NCI-H1930 (cell line): Measurements from ENCODE around the gene DFFA.
"Not testable (repeated sequence)": the region's sequence is repeated elsewhere in the genome, so short reads cannot be mapped to it uniquely, and the experiment has no call there.

Experiments used
- DNase-seq, 2 experiments: peaks; one replicate each; lab custom pipeline; 2025; lab: John Stamatoyannopoulos, UW

DFFA gene

GRCh38 chr1:10506046-10506676, 33.8 kb upstream of the DFFA start:
- DNase-seq, result not testable (repeated sequence)

DNA sequence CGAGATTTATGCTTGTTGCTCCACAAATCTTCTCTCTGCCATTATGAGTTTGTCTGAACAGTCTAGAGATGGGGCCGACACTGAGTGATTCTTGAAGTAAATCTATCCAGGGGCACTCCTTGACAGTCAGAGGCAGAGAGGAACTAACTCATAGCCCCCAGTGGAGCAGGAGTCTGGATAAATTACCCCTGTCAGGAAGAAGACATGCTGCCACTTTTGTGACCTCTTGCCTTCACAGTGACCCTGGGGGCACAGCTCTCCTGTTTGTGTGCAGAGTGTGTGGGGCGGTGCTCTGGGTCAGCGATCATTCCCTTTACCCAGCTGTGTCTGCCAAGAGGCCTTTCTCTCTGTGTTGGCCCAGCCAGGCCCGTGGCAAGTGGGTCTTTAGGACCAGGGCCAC, 31.9 kb upstream of the DFFA start:
- DNase-seq, result no peak

GRCh38 chr1:10502206-10502605, 29.9 kb upstream of the DFFA start:
- DNase-seq, result no peak

GRCh38 chr1:10498231-10498630, 25.9 kb upstream of the DFFA start:
- DNase-seq, result no peak

DNA sequence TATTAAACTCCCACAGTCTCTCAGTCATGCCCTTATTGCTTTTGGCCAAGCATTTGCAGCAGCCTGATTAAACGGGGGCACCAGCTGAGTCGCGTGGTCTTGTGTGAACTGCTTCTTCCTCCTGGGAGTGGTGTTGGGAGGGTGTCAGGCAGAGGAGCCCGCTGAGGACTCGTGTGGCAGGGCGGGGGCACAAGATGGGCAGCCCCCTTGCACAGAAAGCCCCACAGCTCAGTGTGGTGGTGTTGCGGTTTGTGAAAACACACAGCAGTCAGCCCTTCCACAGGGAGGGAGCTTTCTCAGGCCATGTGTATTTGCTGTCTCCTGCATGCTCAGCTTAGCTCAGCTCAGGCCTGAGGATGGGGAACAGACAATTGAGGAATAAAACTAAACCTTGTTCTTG, 24.8 kb upstream of the DFFA start:
- no peak for DNase-seq

GRCh38 chr1:10495952-10496351, 23.6 kb upstream of the DFFA start:
- DNase-seq, result no peak

GRCh38 chr1:10495475-10495817, 23.1 kb upstream of the DFFA start:
- DNase-seq, result no peak

DNA sequence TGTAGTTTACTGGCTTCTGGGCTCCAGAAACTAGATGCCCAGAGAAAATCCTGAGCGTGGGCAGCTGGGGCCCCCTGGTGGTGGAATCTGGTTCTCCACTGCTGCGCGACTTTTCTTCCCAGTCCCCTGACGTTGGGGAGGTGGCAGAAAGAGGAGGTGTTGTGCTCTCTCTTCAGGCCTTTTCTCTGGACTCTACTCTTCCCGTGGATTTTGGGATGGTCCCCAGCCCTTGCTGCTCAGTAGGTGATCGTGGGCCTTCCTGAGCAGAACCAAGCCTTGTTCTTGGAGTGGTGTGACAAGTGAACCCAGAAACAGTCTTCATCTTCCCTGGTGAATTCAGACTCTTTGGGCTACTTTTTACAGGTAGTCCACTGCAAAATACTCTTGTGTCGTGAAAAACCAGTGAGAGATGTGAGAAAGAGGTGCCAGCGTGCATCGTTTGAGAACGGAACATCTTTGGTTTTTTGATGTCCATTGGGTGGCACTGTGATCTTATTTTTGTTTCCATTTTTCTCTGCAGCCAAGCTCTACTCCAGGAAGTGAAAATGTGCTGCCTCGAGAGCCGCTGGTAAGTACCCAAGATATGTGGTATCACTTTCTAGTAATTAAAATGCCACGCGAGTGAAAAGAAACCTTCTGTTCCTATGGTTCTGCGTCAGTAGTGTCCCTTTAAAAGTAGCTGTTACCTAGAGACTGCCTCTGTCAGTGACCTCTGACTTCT, 22.6 kb upstream of the DFFA start:
- peak; percentile 10 to 48 for DNase-seq

DNA sequence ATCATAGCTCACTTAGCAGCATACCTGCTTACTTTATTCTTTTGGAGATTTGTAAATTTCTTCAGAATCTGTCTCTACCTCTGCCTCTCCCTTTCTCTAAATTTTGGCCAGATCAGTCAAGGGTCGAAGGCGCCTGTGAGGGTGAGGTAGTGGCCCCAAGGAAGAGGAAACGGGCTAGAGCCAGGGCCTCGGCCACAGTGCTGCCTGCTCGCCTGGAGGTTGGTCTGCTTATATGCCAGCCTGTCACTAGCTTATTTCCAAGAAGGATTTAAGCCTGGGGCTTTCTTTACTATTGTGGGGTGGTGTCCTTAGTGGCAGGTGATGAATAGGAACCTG, 22.1 kb upstream of the DFFA start:
- DNase-seq, result no peak

- DNase-seq, result no peak
Measured at GRCh38 chr1:10490286-10490970, 18.1 kb upstream of the DFFA start.

DNA sequence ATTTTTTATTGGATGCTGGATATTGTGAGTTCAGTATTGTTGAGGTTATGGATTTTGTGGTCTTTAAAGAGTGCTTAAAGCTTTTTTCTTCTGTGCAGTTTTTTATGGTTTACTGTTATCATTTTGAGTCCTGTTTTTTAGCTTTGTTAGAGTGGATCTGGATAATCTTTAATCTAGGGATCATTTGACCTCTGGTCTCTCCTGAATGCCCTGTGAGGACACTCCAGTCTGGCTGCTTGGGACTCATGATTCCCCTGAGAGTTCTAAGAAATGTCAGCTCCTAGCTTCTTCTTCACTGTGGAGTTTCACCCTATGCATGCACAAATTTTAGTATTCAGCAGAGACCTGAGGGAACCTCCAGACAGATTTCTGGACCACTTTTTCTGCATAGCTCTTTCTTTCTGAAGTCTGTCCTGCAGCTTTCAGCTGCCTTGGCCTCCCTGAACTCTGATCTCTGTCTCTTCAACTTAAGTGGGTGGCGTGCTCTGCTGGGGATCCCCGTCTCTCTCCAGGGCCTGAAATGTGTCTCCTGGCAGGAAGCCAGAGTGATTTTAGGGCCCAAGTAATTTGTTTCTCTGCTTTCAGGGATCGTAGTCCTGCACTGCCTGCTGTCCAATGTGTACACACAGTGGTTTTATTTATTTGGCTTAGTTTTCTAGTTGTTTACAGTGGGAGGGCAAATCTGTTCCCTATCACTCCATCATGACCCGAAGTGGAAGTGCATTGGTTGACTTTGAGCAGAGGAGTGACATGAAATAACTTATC, 17.1 kb upstream of the DFFA start:
- no peak for DNase-seq

DNA sequence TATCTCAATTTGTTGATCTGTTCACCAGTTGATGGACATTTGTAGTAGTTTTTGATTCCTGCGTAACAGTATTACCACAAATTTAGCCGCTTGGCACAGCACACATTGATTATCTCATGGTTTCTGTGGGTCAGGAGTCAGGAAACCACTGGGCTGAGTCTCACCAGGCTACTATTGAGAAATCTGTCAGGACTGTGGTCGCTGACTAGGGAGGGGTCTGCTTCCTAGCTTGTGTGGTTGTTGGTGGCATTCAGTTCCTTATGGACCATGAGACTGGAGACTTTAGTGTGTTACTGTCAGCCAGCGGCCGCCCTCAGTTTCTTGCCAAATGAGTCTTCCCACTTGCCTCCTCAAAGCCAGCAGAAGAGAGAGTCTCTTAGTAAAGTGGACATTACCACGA, 12.2 kb upstream of the DFFA start:
- DNase-seq, result no peak

- DNase-seq, result no peak
Measured at GRCh38 chr1:10480614-10481013, 8.3 kb upstream of the DFFA start.

- no peak for DNase-seq
Measured at GRCh38 chr1:10479296-10479695, 7.0 kb upstream of the DFFA start.

DNA sequence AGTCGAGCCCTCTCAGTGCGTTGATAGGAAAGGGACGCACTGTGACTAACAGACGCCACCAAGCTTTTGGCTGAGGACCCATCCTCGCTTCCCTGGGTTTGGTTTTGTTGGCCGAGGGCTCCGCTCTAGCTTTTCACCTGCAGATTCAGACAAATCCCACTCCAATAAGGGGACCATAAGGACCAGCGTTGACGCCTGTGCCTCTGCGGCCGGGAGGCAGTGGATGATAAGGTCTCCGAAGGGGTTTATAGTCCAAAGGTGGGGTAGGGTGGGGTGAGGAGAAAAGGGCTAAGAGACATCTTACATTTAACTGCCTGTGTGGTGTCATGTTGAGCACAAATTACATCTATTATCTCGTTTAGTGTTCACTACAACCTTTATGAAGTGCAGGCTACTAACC, 3.2 kb upstream of the DFFA start:
- no peak for DNase-seq

DNA sequence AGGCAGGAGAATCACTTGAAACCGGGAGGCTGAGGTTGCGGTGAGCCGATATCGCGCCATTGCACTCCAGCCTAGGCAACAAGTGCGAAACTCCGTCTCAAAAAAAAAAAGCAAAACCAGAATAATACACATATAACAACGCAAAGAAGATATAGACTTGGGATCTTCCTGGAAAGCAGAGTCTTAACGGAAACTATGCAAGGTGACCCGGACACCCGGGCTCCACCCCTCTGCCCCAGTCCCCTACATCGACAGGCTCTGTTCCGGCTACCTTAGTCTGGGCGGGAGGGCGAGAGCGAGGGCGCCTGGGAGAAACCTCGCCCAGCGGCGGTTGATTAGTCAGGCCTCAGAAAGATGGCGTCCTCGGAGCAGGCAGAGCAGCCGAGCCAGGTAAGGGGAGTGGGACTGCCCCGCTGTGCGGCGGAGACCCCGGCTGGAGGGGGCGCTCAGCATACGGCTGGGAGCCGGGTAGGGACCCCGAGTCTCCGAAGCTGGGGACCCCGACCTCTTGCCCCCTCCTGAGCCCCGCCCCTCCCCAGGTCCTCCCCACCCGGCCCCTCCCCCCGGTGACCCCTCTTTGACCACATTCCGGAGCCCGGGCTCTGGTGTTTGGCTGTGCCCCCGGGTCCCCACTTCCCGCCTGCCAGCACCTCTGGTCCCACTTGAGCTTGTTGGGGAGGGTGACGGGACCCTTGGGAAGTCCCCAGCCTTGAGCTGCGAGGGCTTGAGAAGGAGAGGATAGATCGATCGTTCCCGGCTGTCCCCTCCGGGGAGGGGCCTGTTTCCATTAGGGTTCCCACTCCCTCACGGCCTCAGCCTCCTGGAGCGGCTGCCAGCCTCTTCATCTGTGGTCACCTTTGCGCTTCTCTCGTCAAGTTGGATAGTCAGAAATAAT, 2.5 kb upstream of the DFFA start, which contains the start of gene PEX14:
Gene PEX14 (plus strand): TSS at position 338 of the 895 bp plus-strand sequence. CDS start 17 bp downstream, at position 355.
- peak; percentile 68 to 84 for DNase-seq

DNA sequence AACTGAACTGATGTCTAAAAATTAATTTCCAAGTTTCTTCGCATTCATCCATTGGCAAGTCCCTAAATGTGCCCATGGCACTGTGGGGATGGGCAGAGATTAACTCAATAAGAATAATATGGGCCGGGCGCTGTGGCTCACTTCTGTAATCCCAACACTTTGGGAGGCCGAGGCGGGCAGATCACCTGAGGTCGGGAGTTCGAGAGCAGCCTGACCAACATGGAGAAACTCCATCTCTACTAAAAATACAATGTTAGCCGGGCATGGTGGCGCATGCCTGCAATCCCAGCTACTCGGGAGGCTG, 1.9 kb upstream of the DFFA start:
- DNase-seq, result not testable (repeated sequence)

GRCh38 chr1:10473145-10473765, 926 bp upstream of the DFFA start:
- no peak for DNase-seq

- DNase-seq, result no peak
Measured at GRCh38 chr1:10471411-10472219, 714 bp downstream of the DFFA start.

GRCh38 chr1:10470043-10470442, 2.3 kb downstream of the DFFA start:
- DNase-seq, result no peak

DNA sequence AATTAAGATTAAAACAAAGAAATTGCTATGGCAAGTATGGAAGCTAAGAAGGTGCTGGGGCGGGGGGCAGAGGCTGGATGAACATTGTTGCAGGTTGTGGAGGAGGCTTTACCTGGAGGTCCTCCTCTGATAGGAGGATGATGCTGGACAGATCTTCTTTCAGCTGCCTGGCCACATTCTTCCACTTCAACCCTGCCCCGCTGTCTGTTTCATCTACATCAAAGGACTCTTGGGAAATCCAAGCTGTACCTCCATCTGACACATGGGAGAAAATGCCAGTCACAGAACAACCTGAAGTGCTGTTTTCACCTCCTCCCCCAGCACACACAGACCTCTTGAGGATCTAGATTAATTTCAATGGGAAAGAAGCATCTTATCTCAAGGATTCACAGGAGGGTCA, 5.3 kb downstream of the DFFA start:
- no peak for DNase-seq
